Stimulated activated CD4-positive, alpha-beta T cell treated with anti-CD3 and anti-CD28 coated beads, Interleukin-1b, Interleukin-23, amount 100 ng/mL, for 24 hours (primary cell): ENCODE data around the gene EIF3K.
A peak's percentile ranks its signal among the peaks of the same experiment; 100 is the strongest.

ENCODE experiments used
- DNase-seq, 4 experiments: peaks; one replicate each; pipeline ENCODE4 v3.0.0-alpha.2; 2020; ENCODE audit warnings: low read depth in 4 of 4, low spot score in 1 of 4

Gene EIF3K

DNA sequence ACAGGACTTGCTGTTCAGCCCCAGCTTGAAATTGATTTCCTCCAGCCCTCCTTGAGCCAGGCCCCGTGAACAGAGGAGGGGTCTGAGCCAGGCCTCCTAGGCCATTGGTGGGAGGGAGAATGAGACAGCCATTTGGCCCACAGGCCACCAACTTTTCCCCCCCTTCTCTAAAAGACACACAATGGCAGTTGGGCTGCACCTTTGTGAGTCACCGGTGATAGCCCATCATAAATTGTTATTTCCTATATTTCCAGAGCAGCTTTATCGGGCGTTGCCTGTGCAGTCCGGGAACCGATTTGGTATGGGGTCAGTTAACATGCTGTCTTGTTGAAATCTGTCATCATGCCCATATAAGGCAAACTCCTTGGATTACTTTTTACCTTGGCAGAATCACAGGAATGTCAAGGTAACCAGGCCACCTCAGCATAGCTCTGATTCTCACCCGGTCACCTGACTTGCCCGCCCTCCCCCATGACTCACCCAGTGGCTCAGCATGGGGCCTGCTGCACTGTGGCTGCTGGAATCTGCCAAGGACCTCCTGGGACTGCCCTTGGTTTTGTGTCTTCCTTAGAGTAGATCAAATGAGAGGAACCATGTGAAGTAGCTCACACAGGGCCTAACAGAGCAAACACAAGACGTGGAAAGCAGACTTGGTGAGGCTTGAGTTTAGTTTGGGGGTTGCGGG, 64.5 kb downstream of the EIF3K start:
- peak in 1 of 4 experiments; percentile 37 for DNase-seq

DNA sequence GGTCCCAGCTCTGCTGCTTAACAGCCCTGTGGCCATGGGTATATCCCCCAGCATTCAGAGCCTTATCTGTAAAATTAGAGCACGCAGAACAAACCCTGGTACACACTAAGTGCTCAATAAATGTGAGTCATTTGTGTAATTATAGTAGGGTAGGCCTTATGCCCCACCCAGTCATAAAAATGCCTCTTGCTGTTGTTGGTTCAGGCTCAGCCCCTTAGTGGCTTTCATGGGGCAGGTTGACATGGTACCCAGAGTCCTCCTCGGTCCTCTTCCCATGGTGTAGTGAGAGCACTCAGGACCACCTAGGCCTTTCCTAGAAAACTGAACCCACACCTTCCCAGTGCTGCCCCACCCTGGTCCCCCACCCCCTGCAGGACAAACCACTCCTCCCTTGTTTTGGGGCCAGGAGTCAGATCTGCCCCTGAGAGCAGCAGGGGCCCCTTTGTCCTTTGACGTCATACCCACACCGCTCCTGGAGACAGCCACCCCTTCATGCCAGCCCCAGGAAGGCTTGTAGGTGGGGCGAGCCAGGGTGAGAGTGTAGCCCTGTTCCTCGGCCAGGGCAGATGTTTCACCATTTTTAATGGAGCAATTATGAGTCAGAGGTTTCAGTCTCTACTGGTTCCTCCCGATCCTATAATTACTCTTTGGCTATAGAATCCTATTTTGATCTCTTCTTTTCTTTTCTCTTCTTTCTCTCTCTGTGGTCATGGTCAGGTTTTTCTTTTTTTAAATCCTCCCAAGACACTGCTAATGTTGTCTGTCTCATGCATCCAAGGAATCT, 65.3 kb downstream of the EIF3K start:
- DNase-seq, result no peak

DNA sequence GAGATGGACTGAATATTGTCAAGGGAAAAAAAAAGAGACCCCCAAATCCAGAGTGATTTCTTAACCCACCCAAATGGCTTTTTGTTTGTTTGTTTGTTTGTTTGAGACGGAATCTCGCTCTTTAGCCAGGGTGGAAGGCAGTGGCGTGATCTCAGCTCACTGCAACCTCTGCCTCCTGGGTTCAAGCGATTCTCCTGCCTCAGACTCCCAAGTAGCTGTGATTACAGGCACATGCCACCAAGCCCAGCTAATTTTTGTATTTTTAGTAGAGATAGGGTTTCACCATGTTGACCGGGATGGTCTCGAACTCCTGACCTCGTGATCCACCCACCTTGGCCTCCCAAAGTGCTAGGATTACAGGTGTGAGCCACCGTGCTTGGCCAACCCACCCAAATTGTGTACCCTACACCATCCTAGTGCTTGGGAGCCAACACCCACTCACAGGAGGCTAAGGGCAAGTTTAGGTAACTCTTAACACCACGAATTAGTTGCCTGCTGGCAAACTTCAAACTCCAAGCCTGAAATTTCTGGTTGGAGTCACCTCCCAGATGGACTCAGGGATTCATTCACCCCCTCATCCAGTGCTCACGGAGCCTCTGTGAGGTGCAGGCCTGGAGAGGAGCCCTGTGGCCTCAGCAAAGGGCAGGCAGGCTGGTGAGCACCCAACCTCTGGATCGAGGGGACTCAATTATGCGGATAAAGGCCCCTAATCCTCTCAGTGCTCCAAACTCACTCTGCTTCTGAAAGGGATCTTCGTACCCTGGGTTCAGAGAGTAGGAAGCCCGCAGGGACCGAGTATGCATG, 66.1 kb downstream of the EIF3K start:
- DNase-seq, result no peak

DNA sequence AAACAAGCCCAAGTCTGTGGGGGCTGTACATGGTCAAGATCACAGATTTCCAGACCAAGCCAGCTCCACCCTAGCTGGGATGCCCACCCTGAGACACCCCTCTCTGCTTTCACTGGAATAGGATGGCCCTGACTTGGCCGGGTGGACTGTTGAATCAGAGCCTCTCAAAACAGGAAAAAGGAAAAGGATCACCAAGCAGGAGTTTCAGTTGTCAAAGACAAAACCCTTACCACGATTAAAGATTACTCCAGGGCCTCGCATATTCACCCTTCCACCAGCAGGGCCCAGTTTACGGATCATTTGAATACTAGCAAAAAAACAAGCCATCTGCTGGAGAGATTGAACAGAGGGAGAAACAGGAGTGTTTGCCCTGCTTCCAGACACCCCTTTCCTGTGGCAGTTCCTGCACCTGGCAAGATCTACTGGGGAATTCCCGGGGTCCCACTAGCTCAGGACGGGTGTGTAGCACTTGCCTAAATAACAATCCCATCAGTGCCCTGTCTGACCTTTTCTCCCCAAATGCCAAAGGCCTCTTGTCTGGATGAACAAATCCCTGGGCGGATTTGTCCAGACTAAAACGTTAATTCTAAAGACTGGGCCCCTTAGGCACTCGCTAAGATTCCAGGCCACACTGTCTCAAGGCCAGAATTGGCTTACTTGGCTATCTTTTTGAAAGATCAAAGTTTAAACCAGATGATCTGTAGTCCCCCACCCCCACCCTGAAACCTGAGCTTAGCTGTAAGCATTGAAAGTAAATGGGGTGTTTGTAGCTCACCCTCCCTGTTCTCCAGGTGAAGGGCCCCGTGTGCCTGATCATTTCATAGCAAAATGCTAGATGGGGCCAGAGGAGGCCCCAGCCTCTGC, 66.9 kb downstream of the EIF3K start:
- no peak for DNase-seq

DNA sequence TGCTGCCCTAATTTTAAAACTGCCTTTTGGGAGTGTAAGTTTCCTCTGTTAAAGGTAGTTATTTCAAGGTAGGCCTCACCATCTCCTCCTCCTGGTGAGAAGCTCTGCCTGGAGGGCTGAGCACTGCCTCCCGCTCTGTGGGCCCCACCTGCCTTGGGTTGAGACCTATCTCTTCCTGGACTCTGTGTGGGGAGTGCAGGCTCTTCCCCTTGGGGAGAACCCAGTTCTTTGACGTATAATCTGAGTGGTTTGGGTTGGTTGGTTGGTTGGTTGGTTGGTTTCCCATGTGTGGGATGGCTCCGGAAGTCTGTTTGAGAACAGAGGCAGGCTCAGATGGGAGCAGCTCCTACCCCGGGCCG, 67.5 kb downstream of the EIF3K start:
- no peak for DNase-seq
